ENCODE data around the gene IGFALS.

- no peak for TF ChIP-seq CTCF (IDR thresholded peaks at IDR 0.05)
- no peak for TF ChIP-seq POLR2A (IDR thresholded peaks at IDR 0.05)
Measured at GRCh38 chr16:1774448-1774780, 19.1 kb downstream of the IGFALS start.

Data from Peyer's patch (tissue), 4 donors.